Fibroblast of skin of abdomen (primary cell): ENCODE results near the gene TBL1Y.
"Not testable (repeated sequence)": the region's sequence is repeated elsewhere in the genome, so short reads cannot be mapped to it uniquely, and the experiment has no call there.

Source experiments
- DNase-seq: peaks from one replicate; pipeline ENCODE4 v3.0.0-alpha.2; 2013

Gene TBL1Y

GRCh38 chrY:6974971-6975370 is 64.5 kb downstream of the TBL1Y start:
- DNase-seq: no peak

- DNase-seq: no peak
These were observed 67.3 kb downstream of the TBL1Y start for GRCh38 chrY:6977783-6978182.

DNA sequence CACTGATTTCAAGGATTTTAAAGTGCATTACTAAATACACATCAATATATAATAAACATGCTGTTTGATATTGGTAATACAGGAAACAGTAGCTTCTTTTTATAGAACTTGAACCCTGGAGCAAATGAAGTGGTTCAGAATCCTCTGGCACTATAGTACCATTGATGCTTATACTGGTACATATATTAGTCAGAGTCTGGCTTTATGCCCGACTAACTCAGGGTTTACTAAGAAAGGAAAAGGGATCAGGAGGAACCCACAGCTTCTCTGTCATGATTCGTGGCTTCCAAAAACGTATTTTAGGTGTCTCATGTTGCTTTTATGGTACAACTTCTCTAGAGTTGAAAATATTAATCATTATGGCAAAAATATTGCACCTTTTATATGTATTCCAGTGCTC is 72.7 kb downstream of the TBL1Y start:
- no peak for DNase-seq

DNA sequence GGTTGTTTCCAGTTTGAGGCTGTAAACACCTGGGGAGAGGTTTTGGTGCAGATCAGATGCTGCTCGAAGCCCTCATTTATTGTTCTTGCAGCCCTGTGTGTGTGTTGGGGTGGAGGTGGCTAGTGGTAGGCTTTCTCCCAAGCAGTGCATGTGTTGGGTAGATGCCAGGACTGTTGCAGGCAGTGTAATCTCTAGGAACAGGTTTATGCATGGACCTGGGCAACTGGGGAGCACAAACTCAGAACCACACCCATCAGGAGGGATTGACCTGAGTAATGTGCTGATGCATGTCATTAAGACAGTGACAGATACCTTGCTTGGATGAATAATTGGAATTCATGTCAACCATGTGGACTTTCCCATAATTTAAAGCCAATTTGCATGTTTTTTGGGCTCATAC is 77.3 kb downstream of the TBL1Y start:
- no peak for DNase-seq

DNA sequence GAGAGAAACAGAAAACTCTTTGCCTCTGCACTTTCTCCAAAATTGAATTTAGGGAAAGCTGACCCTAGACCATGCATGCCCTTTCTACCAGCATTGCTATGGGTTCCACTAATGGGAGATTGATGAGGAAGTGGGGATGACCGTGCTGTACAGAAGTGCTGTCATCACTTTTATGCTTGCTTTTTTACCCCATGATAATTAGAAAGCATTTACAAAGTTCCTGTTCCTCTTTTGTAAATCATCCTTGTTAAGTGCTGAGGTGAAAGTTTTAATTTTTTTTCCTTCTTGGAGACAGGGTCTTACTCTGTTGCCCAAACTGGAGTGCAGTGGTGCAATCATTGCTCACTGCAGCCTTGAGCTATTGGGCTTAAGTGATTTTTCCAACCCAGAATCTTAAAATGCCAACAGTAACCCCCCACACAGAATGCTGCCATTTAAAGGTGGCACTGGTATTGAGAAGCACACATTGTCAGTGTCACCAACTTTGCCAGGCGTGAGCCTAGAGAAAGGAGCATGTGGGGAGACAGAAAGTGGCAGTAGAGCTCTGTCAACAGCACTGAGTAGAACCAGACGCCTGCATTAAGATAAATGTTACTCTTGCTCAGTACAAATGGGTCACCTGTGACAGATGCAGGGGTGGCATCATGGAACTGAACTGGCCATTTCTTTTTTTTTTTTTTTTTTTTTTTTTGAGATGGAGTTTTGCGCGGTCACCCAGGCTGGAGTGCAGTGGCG is 79.6 kb downstream of the TBL1Y start:
- DNase-seq: no peak

DNA sequence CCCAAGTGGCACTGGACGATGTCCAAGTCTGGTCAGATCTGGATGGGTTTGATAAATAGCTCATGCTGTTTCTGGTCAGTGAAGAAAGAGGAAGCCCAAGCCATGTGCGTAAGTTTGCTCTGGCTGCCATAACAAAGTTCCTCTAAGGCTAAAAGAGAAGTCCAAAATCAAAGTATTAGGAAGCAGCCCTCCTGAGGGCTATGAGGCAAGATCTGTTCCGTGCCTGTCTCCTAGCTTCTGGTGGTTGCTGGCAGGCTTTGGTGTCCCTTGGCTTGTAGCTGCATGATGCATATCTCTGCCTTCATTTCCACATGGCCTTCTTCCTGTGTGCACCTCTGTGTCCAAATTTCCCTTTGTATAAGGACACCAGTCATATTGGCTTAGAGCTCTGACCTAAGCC is 81.5 kb downstream of the TBL1Y start:
- no peak for DNase-seq

GRCh38 chrY:6995987-6996386 is 85.5 kb downstream of the TBL1Y start:
- DNase-seq: no peak

GRCh38 chrY:6997503-6998066 is 87.1 kb downstream of the TBL1Y start:
- DNase-seq: no peak

DNA sequence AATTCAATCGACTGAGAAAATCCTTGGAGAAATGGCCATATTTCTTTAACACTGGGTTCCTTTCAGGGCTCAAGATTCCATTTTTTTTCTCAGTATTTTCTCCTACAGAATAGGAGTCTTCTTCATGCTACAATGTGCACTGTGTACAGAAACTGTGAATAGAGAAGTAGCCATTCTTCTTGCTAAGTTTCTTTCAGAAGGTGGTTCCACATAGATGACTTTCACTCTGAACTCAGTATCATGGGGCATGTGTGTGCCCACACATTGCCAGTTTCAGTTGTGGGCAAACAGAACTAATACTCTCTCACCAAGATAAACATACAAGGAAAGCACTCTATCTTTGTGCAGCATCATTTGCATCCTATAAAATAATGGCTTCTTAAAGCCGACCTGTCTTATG is 89.4 kb downstream of the TBL1Y start:
- DNase-seq: no peak

- DNase-seq: no peak
These were observed 92.1 kb downstream of the TBL1Y start for GRCh38 chrY:7002581-7002980.

DNA sequence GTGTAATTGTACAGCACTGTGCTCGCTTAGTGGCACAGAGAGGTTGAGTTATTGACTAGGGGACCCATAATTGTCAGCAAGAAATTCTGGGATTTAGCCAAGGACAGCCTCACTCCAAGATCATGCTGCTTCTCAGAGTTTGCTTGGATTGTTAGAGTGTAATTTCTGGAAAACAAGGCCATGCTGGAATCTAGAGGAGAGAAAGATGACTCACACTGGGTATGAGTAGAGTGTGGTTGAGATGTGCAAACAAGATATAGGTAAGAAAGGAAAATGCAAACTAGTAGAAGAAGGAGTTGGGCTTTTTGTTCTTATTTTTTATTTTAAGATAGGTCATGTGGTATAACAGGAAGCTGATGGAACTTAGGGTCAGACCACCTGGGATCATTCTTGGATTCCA is 97.4 kb downstream of the TBL1Y start:
- DNase-seq: no peak

DNA sequence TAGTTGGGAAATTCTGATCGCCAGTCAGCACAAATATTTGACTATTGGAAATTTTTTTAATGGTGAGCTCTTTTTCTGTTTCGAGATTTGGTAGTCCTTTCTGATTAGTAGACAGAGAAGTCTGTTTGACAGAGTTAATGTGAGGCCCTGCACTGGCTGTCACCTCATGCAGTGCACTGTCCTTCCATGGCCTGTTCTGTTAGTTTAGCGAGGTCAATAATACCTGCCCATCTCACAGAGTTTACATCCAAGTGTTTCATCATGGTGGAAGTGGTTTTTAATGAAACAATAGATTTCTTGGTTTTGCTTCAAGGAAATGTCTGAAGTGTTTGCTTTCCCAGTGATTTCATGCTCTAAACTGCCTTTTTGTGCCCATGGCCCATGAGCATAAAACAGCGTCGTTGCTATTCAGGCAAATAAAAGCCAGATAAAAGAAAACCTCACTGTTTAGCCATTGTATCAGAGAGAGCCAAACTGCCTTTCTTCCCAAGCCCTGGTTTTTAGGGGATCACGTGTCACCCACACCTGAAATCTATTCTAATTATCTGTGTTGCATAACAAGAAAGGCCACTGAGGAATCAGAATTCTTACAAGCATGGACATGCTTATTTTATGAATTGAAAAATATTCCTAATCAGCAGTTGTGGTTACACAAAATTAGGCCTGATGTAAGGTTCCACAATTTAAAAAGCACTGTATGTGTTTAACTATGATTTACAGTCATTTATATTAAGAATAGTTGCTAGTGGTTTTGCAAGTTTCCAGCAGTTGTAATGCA is 98.3 kb downstream of the TBL1Y start:
- no peak for DNase-seq

DNA sequence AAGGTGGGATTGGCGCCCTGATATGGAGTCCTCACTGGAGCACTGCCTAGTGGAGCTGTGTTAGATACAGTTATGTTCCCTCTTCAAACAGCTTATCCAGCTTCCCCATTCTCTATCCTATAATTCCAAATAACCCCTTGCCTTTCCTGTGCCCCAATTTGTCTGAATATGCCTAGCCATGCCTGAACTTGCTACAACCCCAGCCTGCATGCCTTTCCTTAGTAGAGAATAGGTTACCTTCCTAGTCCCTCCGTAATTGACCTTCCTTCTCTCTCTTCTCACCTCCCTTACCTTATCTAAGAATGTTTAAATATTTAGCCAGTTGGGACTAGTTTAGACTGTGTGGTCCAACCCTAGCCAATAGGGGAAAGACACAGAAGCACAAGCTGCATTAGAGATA is 102.6 kb downstream of the TBL1Y start:
- no peak for DNase-seq

- DNase-seq: no peak
These were observed 106.0 kb downstream of the TBL1Y start for GRCh38 chrY:7016521-7016920.

DNA sequence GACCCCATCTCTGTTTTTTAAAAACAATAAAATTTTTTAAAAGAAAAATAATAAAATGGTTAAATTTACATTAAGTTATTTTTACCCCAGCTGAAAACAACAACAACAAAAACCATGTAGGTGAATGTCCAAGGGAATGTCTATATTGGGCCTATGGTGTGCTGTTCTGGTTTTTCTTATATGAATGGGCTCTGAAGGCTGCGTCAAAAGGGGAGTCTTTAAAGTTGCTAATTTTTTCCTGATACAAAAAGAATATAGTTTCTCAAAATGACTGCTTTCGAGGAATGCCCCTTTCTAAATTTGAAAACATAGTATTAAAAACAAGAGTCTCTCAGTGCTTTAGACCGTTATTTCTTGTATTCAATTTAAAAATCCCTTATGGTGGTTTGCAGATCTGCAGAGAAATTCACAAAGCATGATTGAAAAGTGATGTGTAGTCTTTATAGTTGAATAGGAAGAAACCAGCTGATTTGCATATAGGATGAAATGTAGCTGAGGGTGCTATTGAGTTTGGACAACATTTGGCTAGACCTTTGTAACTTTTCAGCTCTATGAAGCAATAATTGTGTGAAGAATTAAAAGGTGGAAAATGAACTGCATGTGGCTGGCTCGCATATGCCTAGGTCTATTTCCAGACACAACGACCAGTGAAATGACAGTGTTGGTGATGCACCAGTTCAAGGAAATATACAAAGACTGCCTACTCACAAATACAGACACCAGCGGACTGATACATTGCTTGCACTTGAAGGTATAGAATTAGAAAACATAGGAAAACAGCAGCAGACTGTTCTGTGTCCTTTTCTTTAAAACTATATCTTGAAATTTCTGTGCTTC is 107.0 kb downstream of the TBL1Y start:
- DNase-seq: no peak

- DNase-seq: no peak
These were observed 128.5 kb downstream of the TBL1Y start for GRCh38 chrY:7039037-7039436.

- DNase-seq: no peak
These were observed 130.2 kb downstream of the TBL1Y start for GRCh38 chrY:7040662-7041061.

DNA sequence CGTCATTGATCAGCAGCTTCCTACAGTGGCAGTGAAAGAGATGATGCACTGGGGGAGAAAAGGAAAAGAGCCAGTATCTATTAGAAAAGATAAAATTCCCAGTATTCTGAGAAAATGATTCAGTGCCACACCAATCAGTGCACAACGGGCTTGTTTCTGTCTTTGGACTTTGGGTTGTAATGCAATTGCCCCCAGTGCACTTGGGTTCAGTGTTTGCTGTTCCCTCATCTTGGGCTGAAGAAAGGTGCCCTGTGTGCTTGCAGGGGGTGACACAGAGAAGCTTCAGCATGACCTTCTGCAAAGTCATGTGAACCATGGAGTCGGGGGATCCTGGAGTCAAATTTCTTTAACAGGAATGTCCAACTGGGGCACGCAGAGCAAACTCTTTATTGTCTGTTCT is 131.5 kb downstream of the TBL1Y start:
- no peak for DNase-seq

DNA sequence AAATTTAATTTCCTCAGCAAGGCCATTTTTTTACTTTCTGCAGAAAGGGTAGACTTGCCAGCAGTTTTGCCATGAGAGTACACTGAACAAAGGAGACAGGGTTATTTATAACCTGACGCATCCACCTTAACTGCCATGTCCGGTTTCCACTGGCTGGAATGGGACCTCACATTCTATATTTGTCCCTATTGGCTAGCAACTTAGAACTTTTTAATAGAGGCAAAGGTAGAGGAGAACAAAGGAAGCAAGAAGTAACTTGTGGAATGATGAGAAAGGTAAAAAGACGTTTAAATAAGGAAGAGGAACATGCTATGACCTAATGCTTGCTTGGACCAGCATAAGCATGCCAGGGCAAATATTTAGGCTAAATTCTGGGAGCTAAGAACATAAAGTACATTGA is 142.0 kb downstream of the TBL1Y start:
- DNase-seq: not testable (repeated sequence)

DNA sequence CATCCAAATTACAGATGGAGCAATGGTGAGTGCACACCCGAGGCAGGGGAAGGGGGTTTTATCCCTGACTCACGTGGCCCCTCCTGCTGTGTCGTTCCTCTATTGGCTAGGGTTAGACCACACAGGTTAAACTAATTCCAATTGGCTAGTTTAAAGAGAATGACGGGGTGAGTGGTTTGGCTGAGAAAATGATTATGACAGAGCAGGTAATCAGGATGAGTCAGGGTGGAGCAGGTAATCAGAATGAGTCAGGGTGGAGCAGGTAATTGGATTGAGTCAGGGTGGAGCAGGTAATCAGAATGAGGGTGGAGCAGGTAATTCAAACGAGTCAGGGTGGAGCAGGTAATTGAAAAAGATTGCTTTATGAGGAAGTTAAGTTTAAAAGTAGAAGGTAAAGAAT is 146.4 kb downstream of the TBL1Y start:
- DNase-seq: no peak

GRCh38 chrY:7078725-7079124 is 168.2 kb downstream of the TBL1Y start:
- no peak for DNase-seq

GRCh38 chrY:7080548-7080947 is 170.1 kb downstream of the TBL1Y start:
- not testable (repeated sequence) for DNase-seq

- peak; percentile 38 for DNase-seq
These were observed 175.1 kb downstream of the TBL1Y start for GRCh38 chrY:7085606-7086005.
